Measurements from ENCODE around the gene DPF3. TPM values are rescaled to one million over a fixed set of nuclear protein-coding genes. Genes with fewer than 3 reads are reported as not detected.

Gene DPF3
- total RNA-seq, 3 donors from 2014 or later (not counting 1 experiment from before 2014, with no cell fraction given) = 1.4 to 1.8 (median 1.4) TPM

DNA sequence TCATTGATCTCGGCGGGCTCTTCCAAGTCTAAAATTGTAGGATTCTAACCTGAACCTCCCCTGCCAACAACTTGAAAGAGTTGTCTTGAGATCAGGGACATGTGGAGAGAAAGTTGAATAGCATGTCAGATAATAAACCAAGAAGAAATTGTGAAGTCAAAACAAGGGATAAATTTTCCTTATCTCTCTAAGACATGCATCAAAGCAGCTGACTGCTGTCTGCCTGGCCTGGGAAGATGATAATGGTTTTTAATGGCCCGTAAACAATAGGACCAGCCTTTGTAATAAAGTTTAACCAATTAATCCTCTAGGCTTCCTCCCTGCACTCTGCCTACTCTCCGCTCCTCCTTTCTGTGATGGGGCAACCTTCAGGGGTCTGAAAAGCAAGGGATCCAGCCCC, 67.9 kb downstream of the DPF3 start:
- H3K4me1 Mint-ChIP-seq = no peaks in the 10 kb centered on the region
- H3K27me3 Mint-ChIP-seq (ENCODE audit: low read depth in 2 of 2) = peaks cover 6 to 20% of the 10 kb centered on the region in 2 donors
- no peak overlapping the region for H3K4me3 Mint-ChIP-seq
- Histone ChIP-seq H3K27me3 (ENCODE audit: control insufficient read depth, insufficient read depth, low read length) (no peaks in the 10 kb centered on the region), H3K27ac (ENCODE audit: low read length) (no peak overlapping the region), H3K4me3 (ENCODE audit: low read length) (no peak overlapping the region), H3K36me3 (ENCODE audit: control insufficient read depth, insufficient read depth, low read length) (no peaks in the 10 kb centered on the region), H3K9me3 (ENCODE audit: control insufficient read depth, insufficient read depth, low read length) (no peaks in the 10 kb centered on the region), H3K4me1 (ENCODE audit: control insufficient read depth, insufficient read depth, low read length) (no peaks in the 10 kb centered on the region)
- TF ChIP-seq, protein P1, sequence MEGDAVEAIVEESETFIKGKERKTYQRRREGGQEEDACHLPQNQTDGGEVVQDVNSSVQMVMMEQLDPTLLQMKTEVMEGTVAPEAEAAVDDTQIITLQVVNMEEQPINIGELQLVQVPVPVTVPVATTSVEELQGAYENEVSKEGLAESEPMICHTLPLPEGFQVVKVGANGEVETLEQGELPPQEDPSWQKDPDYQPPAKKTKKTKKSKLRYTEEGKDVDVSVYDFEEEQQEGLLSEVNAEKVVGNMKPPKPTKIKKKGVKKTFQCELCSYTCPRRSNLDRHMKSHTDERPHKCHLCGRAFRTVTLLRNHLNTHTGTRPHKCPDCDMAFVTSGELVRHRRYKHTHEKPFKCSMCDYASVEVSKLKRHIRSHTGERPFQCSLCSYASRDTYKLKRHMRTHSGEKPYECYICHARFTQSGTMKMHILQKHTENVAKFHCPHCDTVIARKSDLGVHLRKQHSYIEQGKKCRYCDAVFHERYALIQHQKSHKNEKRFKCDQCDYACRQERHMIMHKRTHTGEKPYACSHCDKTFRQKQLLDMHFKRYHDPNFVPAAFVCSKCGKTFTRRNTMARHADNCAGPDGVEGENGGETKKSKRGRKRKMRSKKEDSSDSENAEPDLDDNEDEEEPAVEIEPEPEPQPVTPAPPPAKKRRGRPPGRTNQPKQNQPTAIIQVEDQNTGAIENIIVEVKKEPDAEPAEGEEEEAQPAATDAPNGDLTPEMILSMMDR (IDR thresholded peaks at IDR 0.05) = no peak
- ATAC-seq = no peak
- H3K27ac Mint-ChIP-seq = no peak overlapping the region
- no peak for DNase-seq
- no peaks in the 10 kb centered on the region for H3K9me3 Mint-ChIP-seq
- intact Hi-C loops (cut with micrococcal nuclease) = no loop called here
- H3K36me3 Mint-ChIP-seq = no peaks in the 10 kb centered on the region
- 93% methylated on average over 2 of the region's 4 CpGs for WGBS (ENCODE audit: insufficient coverage)

DNA sequence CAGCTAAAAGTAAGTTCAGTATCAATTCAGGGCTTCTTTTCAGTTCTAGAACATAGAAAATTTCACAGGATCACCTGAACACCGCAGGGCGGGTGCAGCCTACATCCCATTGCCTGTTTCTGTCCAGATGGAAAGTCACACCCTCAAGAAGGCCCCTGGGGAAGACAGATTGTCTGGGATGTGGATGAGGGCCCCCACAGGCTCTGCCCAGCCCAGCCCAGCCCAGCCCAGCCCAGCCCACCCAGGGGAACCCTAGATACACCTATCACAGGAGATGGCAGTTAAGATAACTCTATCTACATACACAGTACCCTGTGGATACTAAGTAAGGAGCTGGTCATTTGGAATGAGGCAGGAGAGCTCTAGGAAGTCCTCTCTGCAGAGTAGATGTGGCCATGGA, 68.4 kb downstream of the DPF3 start:
- no peak for ATAC-seq
- Histone ChIP-seq H3K27me3 (ENCODE audit: control insufficient read depth, insufficient read depth, low read length) (no peaks in the 10 kb centered on the region), H3K4me3 (ENCODE audit: low read length) (no peak overlapping the region), H3K4me1 (ENCODE audit: control insufficient read depth, insufficient read depth, low read length) (no peaks in the 10 kb centered on the region), H3K9me3 (ENCODE audit: control insufficient read depth, insufficient read depth, low read length) (no peaks in the 10 kb centered on the region), H3K36me3 (ENCODE audit: control insufficient read depth, insufficient read depth, low read length) (no peaks in the 10 kb centered on the region), H3K27ac (ENCODE audit: low read length) (no peak overlapping the region)
- TF ChIP-seq, protein P1 (IDR thresholded peaks at IDR 0.05) = no peak
- H3K27ac Mint-ChIP-seq = no peak overlapping the region
- DNase-seq = no peak
- intact Hi-C loops (cut with micrococcal nuclease) = no loop called here
- WGBS (ENCODE audit: insufficient coverage) = 100% methylated on average over 2 of the region's 2 CpGs
- no peaks in the 10 kb centered on the region for H3K36me3 Mint-ChIP-seq
- H3K9me3 Mint-ChIP-seq = no peaks in the 10 kb centered on the region
- peaks cover under 1 to 17% of the 10 kb centered on the region in 2 donors for H3K27me3 Mint-ChIP-seq (ENCODE audit: low read depth in 2 of 2)
- no peak overlapping the region for H3K4me3 Mint-ChIP-seq
- H3K4me1 Mint-ChIP-seq = no peaks in the 10 kb centered on the region

DNA sequence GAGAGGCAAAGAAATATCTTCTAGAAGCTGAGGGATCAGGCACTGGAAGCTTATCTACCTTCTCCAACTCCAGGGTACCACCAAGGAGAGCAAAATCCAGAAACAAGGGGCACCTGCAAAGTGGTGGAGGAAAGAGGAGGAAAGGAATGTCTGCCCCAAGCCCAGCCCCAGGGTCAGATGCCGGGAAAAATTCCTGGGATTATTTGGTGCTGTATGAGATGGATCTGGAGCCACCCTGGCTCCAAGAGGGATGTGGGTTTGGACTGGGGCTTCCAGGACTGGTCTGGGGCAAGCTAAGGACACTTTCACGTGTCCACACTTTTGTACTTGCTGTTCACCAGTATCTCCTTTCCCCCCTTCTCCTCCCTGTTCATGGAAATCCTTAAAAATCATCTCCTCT, 69.8 kb downstream of the DPF3 start:
- no peaks in the 10 kb centered on the region for H3K27me3 ChIP-seq (ENCODE audit: control insufficient read depth, insufficient read depth, low read length)
- no peak overlapping the region for H3K27ac Mint-ChIP-seq
- peaks cover 0 to 16% of the 10 kb centered on the region in 2 donors for H3K27me3 Mint-ChIP-seq (ENCODE audit: low read depth in 2 of 2)
- H3K36me3 Mint-ChIP-seq = peaks cover 4% of the 10 kb centered on the region
- H3K9me3 Mint-ChIP-seq = peaks cover 0 to 1% of the 10 kb centered on the region in 2 donors
- H3K36me3 ChIP-seq (ENCODE audit: control insufficient read depth, insufficient read depth, low read length) = no peaks in the 10 kb centered on the region
- TF ChIP-seq, protein P1 (IDR thresholded peaks at IDR 0.05) = no peak
- no peak overlapping the region for H3K4me3 Mint-ChIP-seq
- 86% methylated on average over 2 of the region's 2 CpGs for WGBS (ENCODE audit: insufficient coverage)
- intact Hi-C loops (cut with micrococcal nuclease) = no loop called here
- peaks cover 2% of the 10 kb centered on the region for H3K9me3 ChIP-seq (ENCODE audit: control insufficient read depth, insufficient read depth, low read length)
- ATAC-seq (no peak), DNase-seq (no peak)
- no peak overlapping the region for H3K27ac ChIP-seq (ENCODE audit: low read length)
- no peak overlapping the region for H3K4me3 ChIP-seq (ENCODE audit: low read length)
- no peaks in the 10 kb centered on the region for H3K4me1 Mint-ChIP-seq
- no peaks in the 10 kb centered on the region for H3K4me1 ChIP-seq (ENCODE audit: control insufficient read depth, insufficient read depth, low read length)

DNA sequence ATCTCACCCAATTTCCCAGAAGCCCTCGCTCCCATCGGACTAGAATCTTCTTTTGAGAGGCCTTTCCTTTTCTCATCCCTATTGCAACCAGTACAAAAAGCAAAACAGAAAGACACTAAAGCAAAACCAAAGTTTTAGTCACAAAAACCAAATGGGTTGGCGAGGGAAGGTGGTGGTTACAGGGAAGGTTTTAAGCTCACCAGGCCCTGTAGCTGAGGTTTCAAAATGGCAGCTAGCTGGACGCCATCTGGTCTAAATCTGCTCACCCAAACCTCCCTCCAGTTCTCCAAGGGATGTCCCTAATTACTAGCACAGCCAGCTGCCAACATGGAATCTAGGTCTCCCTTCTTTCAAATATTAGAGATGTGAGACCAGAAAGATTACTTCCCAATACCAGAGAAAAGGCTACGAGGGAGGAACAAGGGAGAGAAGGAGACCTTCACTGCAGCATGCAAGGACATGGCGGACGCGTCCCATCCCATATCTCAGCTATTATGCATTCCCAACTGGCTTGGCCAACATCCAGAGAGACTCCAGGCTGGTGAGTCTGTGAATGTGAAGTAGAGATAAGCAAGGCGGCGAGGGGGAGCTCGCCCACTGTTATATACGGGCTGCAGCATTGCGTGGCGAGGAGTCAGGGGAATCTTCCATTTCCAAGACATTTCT, 70.8 kb downstream of the DPF3 start:
- DNase-seq (no peak), ATAC-seq (no peak)
- no peaks in the 10 kb centered on the region for H3K27me3 ChIP-seq (ENCODE audit: control insufficient read depth, insufficient read depth, low read length)
- Mint-ChIP-seq H3K4me1 (no peaks in the 10 kb centered on the region), H3K27me3 (ENCODE audit: low read depth in 2 of 2) (peaks cover 0 to 10% of the 10 kb centered on the region in 2 donors), H3K36me3 (peaks cover 7% of the 10 kb centered on the region), H3K9me3 (peaks cover 0 to 7% of the 10 kb centered on the region in 2 donors), H3K4me3 (no peak overlapping the region), H3K27ac (no peak overlapping the region)
- H3K4me1 ChIP-seq (ENCODE audit: control insufficient read depth, insufficient read depth, low read length) = no peaks in the 10 kb centered on the region
- peaks cover 6% of the 10 kb centered on the region for H3K9me3 ChIP-seq (ENCODE audit: control insufficient read depth, insufficient read depth, low read length)
- 87% methylated on average over 10 of the region's 14 CpGs for WGBS (ENCODE audit: insufficient coverage)
- H3K27ac ChIP-seq (ENCODE audit: low read length) = no peak overlapping the region
- H3K4me3 ChIP-seq (ENCODE audit: low read length) = no peak overlapping the region
- TF ChIP-seq, protein P1 (IDR thresholded peaks at IDR 0.05) = no peak
- H3K36me3 ChIP-seq (ENCODE audit: control insufficient read depth, insufficient read depth, low read length) = no peaks in the 10 kb centered on the region
- intact Hi-C loops (cut with micrococcal nuclease) = no loop called here
